Measurements from ENCODE around the gene GPRC5D. TPM values are rescaled to one million over a fixed set of nuclear protein-coding genes. Genes with fewer than 3 reads are reported as not detected.

The GPRC5D gene
- total RNA-seq, 6 experiments from 2014 or later, result not detected

DNA sequence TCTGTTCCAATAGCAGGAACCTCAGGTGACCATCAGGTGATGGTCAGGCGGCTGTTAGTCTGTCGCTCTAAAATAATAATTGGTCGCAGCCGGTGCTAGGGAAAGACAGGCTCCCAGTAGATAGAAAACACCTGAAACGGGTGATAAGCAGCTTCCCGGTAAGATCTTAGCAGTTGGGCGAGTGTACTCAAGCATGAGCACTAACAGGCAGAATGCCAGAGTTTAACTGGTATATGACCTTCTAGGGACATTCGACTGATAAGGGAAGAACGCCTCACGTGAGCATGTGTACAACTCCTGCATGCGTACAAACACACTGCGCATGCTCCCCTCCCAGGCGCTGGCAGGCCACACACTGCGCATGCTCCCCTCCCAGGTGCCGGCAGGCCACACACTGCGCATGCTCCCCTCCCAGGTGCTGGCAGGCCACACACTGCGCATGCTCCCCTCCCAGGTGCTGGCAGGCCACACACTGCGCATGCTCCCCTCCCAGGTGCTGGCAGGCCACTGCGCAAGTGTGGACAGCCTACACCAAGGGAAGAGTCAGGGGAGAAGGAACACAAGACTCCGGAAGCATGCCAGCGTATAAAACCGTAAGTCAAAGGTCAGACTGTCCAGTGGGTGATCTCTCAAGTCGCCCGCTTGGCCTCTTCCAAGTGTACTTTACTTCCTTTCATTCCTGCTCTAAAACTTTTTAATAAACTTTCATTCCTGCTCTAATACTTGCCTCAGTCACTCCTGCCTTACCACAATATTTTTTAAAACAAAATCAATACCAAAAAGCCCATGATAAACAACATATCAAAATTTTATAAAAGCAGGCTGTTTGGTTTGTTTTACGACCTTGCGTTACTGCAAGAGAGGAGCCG lies 24.5 kb downstream of the GPRC5D start:
- Histone ChIP-seq H3K27me3 (no peaks in the 10 kb centered on the region), H3K27ac (peak overlapping the region in 2 of 3 donors; percentile 7 to 67), H3K4me3 (peak overlapping the region; percentile 14 to 47 (median 40)), H3K4me1 (no peaks in the 10 kb centered on the region), H3K9me3 (no peaks in the 10 kb centered on the region), H3K36me3 (no peaks in the 10 kb centered on the region)
- peak; percentile 96 to 98 (median 98) for ATAC-seq
- intact Hi-C loops (cut with DNase I), result no loop called here
- peak; percentile 85 to 95 (median 93) for DNase-seq
- 15% methylated on average over 19 of the region's 27 CpGs for WGBS (ENCODE audit: insufficient coverage, low coverage, low lambda C conversion rate, missing lambda C conversion rate)
- TF ChIP-seq POLR2A (IDR thresholded peaks at IDR 0.05), result peak; percentile 86
- TF ChIP-seq, protein P1, sequence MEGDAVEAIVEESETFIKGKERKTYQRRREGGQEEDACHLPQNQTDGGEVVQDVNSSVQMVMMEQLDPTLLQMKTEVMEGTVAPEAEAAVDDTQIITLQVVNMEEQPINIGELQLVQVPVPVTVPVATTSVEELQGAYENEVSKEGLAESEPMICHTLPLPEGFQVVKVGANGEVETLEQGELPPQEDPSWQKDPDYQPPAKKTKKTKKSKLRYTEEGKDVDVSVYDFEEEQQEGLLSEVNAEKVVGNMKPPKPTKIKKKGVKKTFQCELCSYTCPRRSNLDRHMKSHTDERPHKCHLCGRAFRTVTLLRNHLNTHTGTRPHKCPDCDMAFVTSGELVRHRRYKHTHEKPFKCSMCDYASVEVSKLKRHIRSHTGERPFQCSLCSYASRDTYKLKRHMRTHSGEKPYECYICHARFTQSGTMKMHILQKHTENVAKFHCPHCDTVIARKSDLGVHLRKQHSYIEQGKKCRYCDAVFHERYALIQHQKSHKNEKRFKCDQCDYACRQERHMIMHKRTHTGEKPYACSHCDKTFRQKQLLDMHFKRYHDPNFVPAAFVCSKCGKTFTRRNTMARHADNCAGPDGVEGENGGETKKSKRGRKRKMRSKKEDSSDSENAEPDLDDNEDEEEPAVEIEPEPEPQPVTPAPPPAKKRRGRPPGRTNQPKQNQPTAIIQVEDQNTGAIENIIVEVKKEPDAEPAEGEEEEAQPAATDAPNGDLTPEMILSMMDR (IDR thresholded peaks at IDR 0.05), result no peak

- Histone ChIP-seq H3K4me1 (no peaks in the 10 kb centered on the region), H3K4me3 (no peak overlapping the region), H3K9me3 (no peaks in the 10 kb centered on the region), H3K27me3 (no peaks in the 10 kb centered on the region), H3K36me3 (no peaks in the 10 kb centered on the region), H3K27ac (no peak overlapping the region)
- DNase-seq (no peak), ATAC-seq (no peak)
- TF ChIP-seq, protein P1 (IDR thresholded peaks at IDR 0.05), result no peak
- no peak for TF ChIP-seq POLR2A (IDR thresholded peaks at IDR 0.05)
- intact Hi-C loops (cut with DNase I), result no loop called here
- 89% methylated on average over 10 of the region's 18 CpGs for WGBS (ENCODE audit: insufficient coverage, low coverage, low lambda C conversion rate, missing lambda C conversion rate)
These were observed 25.3 kb downstream of the GPRC5D start for GRCh38 chr12:12926571-12927071.

DNA sequence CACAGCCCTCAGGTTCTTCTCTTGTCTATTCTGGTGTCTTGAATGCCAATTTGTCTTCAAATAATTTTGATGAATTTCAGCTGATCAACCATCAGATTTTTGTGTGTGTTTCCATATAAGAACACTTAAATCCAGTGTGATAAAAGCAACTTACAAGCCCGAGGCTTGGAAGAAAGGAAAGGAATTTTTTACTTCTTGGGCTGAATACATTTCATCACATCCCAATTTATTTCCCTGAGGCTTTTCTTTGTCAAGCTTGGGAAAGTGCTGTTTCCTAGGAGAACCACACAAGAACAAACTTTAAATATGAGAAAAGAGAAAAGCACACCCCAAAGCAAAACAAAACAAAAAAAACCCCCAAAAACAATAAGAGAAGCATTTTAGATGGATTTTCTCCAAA lies 26.6 kb downstream of the GPRC5D start:
- Histone ChIP-seq H3K36me3 (no peaks in the 10 kb centered on the region), H3K4me1 (no peaks in the 10 kb centered on the region), H3K9me3 (no peaks in the 10 kb centered on the region), H3K4me3 (no peak overlapping the region), H3K27me3 (no peaks in the 10 kb centered on the region), H3K27ac (no peak overlapping the region)
- DNase-seq (no peak), ATAC-seq (no peak)
- 25% methylated on average over 1 of the region's 1 CpG for WGBS (ENCODE audit: insufficient coverage, low coverage, low lambda C conversion rate, missing lambda C conversion rate)
- intact Hi-C loops (cut with DNase I), result no loop called here
- TF ChIP-seq POLR2A (IDR thresholded peaks at IDR 0.05), result no peak
- TF ChIP-seq, protein P1 (IDR thresholded peaks at IDR 0.05), result no peak

- no peak for DNase-seq
- H3K4me3 ChIP-seq, result no peak overlapping the region
- no peaks in the 10 kb centered on the region for H3K36me3 ChIP-seq
- 30% methylated on average over 2 of the region's 4 CpGs for WGBS (ENCODE audit: insufficient coverage, low coverage, low lambda C conversion rate, missing lambda C conversion rate)
- TF ChIP-seq, protein P1 (IDR thresholded peaks at IDR 0.05), result no peak
- TF ChIP-seq POLR2A (IDR thresholded peaks at IDR 0.05), result no peak
- H3K9me3 ChIP-seq, result no peaks in the 10 kb centered on the region
- no peaks in the 10 kb centered on the region for H3K27me3 ChIP-seq
- H3K27ac ChIP-seq, result no peak overlapping the region
- intact Hi-C loops (cut with DNase I), result no loop called here
- ATAC-seq, result no peak
- H3K4me1 ChIP-seq, result no peaks in the 10 kb centered on the region
These were observed 27.8 kb downstream of the GPRC5D start for GRCh38 chr12:12924169-12924568.

Data from right lobe of liver (tissue), 6 donors.